H9 (cell line): ENCODE results near the gene GALNT10. TPM values are rescaled to one million over a fixed set of nuclear protein-coding genes. Genes with fewer than 3 reads are reported as not detected.

Experiments
- DNase-seq: peaks from one replicate; pipeline ENCODE4 v3.0.0-alpha.2; 2017
- H2AFZ ChIP-seq: one replicate; pipeline ENCODE4 v1.6.1; 2013; ENCODE audit warnings: mild to moderate bottlenecking, low read length, control low read depth, moderate library complexity
- H2AK5ac ChIP-seq: 2 replicates; pipeline ENCODE4 v1.6.1; 2013; ENCODE audit warnings: low read length, control low read depth, mixed read lengths; ENCODE audit not compliant: insufficient read length
- H2BK120ac ChIP-seq: one replicate; pipeline ENCODE4 v1.6.1; 2013; ENCODE audit warnings: low read depth, mild to moderate bottlenecking, low read length, control low read depth, inconsistent platforms; ENCODE audit not compliant: poor library complexity, severe bottlenecking
- H2BK12ac ChIP-seq: 2 replicates; pipeline ENCODE4 v1.6.1; 2013; ENCODE audit warnings: low read length, control low read depth, mixed read lengths, low read depth; ENCODE audit not compliant: insufficient read length
- H2BK15ac ChIP-seq: 2 replicates; pipeline ENCODE4 v1.6.1; 2013; ENCODE audit warnings: low read depth, low read length, control low read depth
- H2BK20ac ChIP-seq: one replicate; pipeline ENCODE4 v1.6.1; 2013; ENCODE audit warnings: low read depth, mild to moderate bottlenecking, low read length, control low read depth, inconsistent platforms; ENCODE audit not compliant: poor library complexity, severe bottlenecking
- H2BK5ac ChIP-seq: 2 replicates; pipeline ENCODE4 v1.6.1; 2013; ENCODE audit warnings: low read length, control low read depth, mixed read lengths; ENCODE audit not compliant: insufficient read length
- H3K14ac ChIP-seq: 2 replicates; pipeline ENCODE4 v1.6.1; 2013; ENCODE audit warnings: low read length, control low read depth; ENCODE audit not compliant: insufficient read depth
- H3K18ac ChIP-seq: 2 replicates; pipeline ENCODE4 v1.6.1; 2013; ENCODE audit warnings: low read depth, mild to moderate bottlenecking, mixed read lengths, low read length, control low read depth; ENCODE audit not compliant: insufficient read length
- H3K23ac ChIP-seq: 2 replicates; pipeline ENCODE4 v1.6.1; 2013; ENCODE audit warnings: low read length, control low read depth, mixed read lengths, low read depth; ENCODE audit not compliant: insufficient read length
- H3K23me2 ChIP-seq: 2 replicates; pipeline ENCODE4 v1.6.1; 2013; ENCODE audit warnings: low read depth, mild to moderate bottlenecking, mixed read lengths, low read length, control low read depth; ENCODE audit not compliant: insufficient read length, poor library complexity, severe bottlenecking
- H3K27ac ChIP-seq: 2 replicates; pipeline ENCODE4 v1.5.1; 2013; ENCODE audit warnings: low read length, control low read depth, mixed read lengths, low read depth; ENCODE audit not compliant: insufficient read length
- H3K27me3 ChIP-seq: 2 replicates; pipeline ENCODE4 v1.6.1; 2013; ENCODE audit warnings: low read length, control low read depth, inconsistent platforms; ENCODE audit not compliant: insufficient read depth
- H3K4ac ChIP-seq: 2 replicates; pipeline ENCODE4 v1.6.1; 2013; ENCODE audit warnings: low read depth, mild to moderate bottlenecking, control low read depth, inconsistent platforms, low read length, moderate library complexity
- H3K4me1 ChIP-seq: 2 replicates; pipeline ENCODE4 v1.6.1; 2013; ENCODE audit warnings: low read length, control low read depth, inconsistent platforms; ENCODE audit not compliant: insufficient read depth
- H3K4me2 ChIP-seq: 2 replicates; pipeline ENCODE4 v1.6.1; 2013; ENCODE audit warnings: low read length, control low read depth, mixed read lengths; ENCODE audit not compliant: insufficient read length, insufficient read depth
- H3K56ac ChIP-seq: 2 replicates; pipeline ENCODE4 v1.6.1; 2013; ENCODE audit warnings: low read depth, mild to moderate bottlenecking, mixed read lengths, low read length, control low read depth; ENCODE audit not compliant: insufficient read length
- H3K79me1 ChIP-seq: 2 replicates; pipeline ENCODE4 v1.6.1; 2013; ENCODE audit warnings: low read depth, mild to moderate bottlenecking, moderate library complexity, low read length, control low read depth, inconsistent platforms; ENCODE audit not compliant: insufficient read depth, poor library complexity, severe bottlenecking
- H3K79me2 ChIP-seq: 2 replicates; pipeline ENCODE4 v1.6.1; 2013; ENCODE audit warnings: low read length, control low read depth, inconsistent platforms; ENCODE audit not compliant: insufficient read depth
- H3K9ac ChIP-seq: 2 replicates; pipeline ENCODE4 v1.6.1; 2013; ENCODE audit warnings: low read length, control low read depth, mixed read lengths; ENCODE audit not compliant: insufficient read length; ENCODE audit errors: extremely low read depth
- H3K9me3 ChIP-seq: one replicate; pipeline ENCODE4 v1.6.1; 2013; ENCODE audit warnings: low read depth, low read length, inconsistent platforms; ENCODE audit not compliant: control insufficient read depth
- H3T11ph ChIP-seq: one replicate; pipeline ENCODE4 v1.6.1; 2013; ENCODE audit warnings: mild to moderate bottlenecking, low read length, control low read depth, inconsistent platforms
- H4K20me1 ChIP-seq: one replicate; pipeline ENCODE4 v1.6.1; 2013; ENCODE audit not compliant: control insufficient read depth, insufficient read length, insufficient read depth
- H4K5ac ChIP-seq: 2 replicates; pipeline ENCODE4 v1.6.1; 2013; ENCODE audit warnings: low read depth, mild to moderate bottlenecking, mixed read lengths, low read length, control low read depth; ENCODE audit not compliant: insufficient read length
- H4K8ac ChIP-seq: replicated peaks from 2 replicates; pipeline ENCODE4 v1.6.1; 2013; ENCODE audit warnings: low read length, control low read depth, mixed read lengths, low read depth; ENCODE audit not compliant: insufficient read length
- H4K91ac ChIP-seq: 2 replicates; pipeline ENCODE4 v1.6.1; 2013; ENCODE audit warnings: low read depth, mild to moderate bottlenecking, moderate library complexity, mixed read lengths, low read length, control low read depth; ENCODE audit not compliant: insufficient read length
- H3K27ac Mint-ChIP-seq, 3 experiments: 2 replicates in 2 of 3; 3 replicates in 1 of 3; pipeline ENCODE4 v1.8.0; 2020 to 2021; ENCODE audit warnings: mixed read lengths in 3 of 3, mild to moderate bottlenecking in 1 of 3, moderate library complexity in 1 of 3
- H3K27me3 Mint-ChIP-seq: 2 replicates; pipeline ENCODE4 v1.8.0; 2021; ENCODE audit warnings: low read depth, mild to moderate bottlenecking, moderate library complexity, mixed read lengths
- H3K36me3 Mint-ChIP-seq, 3 experiments: 2 replicates in 2 of 3; 3 replicates in 1 of 3; pipeline ENCODE4 v1.8.0; 2020 to 2021; ENCODE audit warnings: low read depth in 3 of 3, mixed read lengths in 3 of 3; ENCODE audit not compliant: insufficient read depth in 1 of 3
- H3K4me1 Mint-ChIP-seq, 2 experiments: 2 replicates each; pipeline ENCODE4 v1.8.0; 2020; ENCODE audit warnings: mixed read lengths in 2 of 2
- H3K4me3 Mint-ChIP-seq, 2 experiments: 2 replicates in 1 of 2; 3 replicates in 1 of 2; pipeline ENCODE4 v1.8.0; 2020 to 2021; ENCODE audit warnings: mild to moderate bottlenecking in 2 of 2, mixed read lengths in 2 of 2, moderate library complexity in 1 of 2
- H3K9me3 Mint-ChIP-seq, 2 experiments: 2 replicates in 1 of 2; 3 replicates in 1 of 2; pipeline ENCODE4 v1.8.0; 2020; ENCODE audit warnings: mild to moderate bottlenecking in 2 of 2, mixed read lengths in 2 of 2, moderate library complexity in 1 of 2
- CTCF ChIP-seq: fragments of 200-600 bp; sonication (generic); conservative IDR thresholded peaks from 3 replicates; pipeline ENCODE4 v1.8.0; 2021; ENCODE audit warnings: antibody characterized with exemption, mild to moderate bottlenecking
- WGBS: extraction: QIAGEN DNeasy Blood & Tissue Kit; methylation state at CpG from one replicate; pipeline ENCODE4 v1.1.7; 2013; ENCODE audit warnings: missing lambda C conversion rate, low lambda C conversion rate, mixed read lengths; ENCODE audit not compliant: insufficient read length; ENCODE audit errors: extremely low coverage; 5-methylcytosine and 5-hydroxymethylcytosine counted together
- total RNA-seq: library from RNA; stranded (reverse); gene quantifications from 2 replicates; pipeline ENCODE4 v1.2.1, GENCODE V29; 2021

GALNT10 gene
- total RNA-seq, 1 experiment from 2014 or later = 15.4 TPM

GRCh38 chr5:154460172-154460571 is 269.6 kb downstream of the GALNT10 start:
- peaks cover 8% of the 10 kb centered on the region for H3K27me3 Mint-ChIP-seq
- H3K14ac ChIP-seq = no peak overlapping the region
- H4K5ac ChIP-seq = no peak overlapping the region
- no peaks in the 10 kb centered on the region for H3K23me2 ChIP-seq
- H2AK5ac ChIP-seq = no peak overlapping the region
- H3K9me3 ChIP-seq = no peaks in the 10 kb centered on the region
- no peak overlapping the region for H3K4me2 ChIP-seq
- no peaks in the 10 kb centered on the region for H3K79me2 ChIP-seq
- H3K4me1 Mint-ChIP-seq = peaks cover 6 to 7% of the 10 kb centered on the region in 2 experiments
- H3K27me3 ChIP-seq = no peaks in the 10 kb centered on the region
- H3K4me3 Mint-ChIP-seq = no peak overlapping the region
- no peak overlapping the region for H2BK120ac ChIP-seq
- H3K27ac ChIP-seq = no peak overlapping the region
- no peak overlapping the region for H3K4ac ChIP-seq
- WGBS = no CpG with 5 or more reads among the region's 4 CpGs
- H3K23ac ChIP-seq = no peak overlapping the region
- H3T11ph ChIP-seq = no peak overlapping the region
- H2BK12ac ChIP-seq = no peak overlapping the region
- H3K4me1 ChIP-seq = no peaks in the 10 kb centered on the region
- H3K9ac ChIP-seq = no peak overlapping the region
- H4K8ac ChIP-seq = no peak overlapping the region
- no peaks in the 10 kb centered on the region for H4K20me1 ChIP-seq
- H3K18ac ChIP-seq = no peak overlapping the region
- peaks cover 0 to 20% (median 14%) of the 10 kb centered on the region in 3 experiments; a peak in 5 of 7 replicates for H3K36me3 Mint-ChIP-seq
- TF ChIP-seq CTCF = no peak
- H4K91ac ChIP-seq = no peak overlapping the region
- H2BK20ac ChIP-seq = no peak overlapping the region
- no peak for DNase-seq
- no peak overlapping the region for H2BK15ac ChIP-seq
- H3K27ac Mint-ChIP-seq = no peak overlapping the region
- no peaks in the 10 kb centered on the region for H3K9me3 Mint-ChIP-seq
- H3K56ac ChIP-seq = no peak overlapping the region
- H2AFZ ChIP-seq = no peak overlapping the region
- H3K79me1 ChIP-seq = no peaks in the 10 kb centered on the region
- H2BK5ac ChIP-seq = no peak overlapping the region
